K562 (cell line): ENCODE data around the gene NAT14. TPM values are rescaled to one million over a fixed set of nuclear protein-coding genes. Genes with fewer than 3 reads are reported as not detected.

Experiments used
- ASH1L ChIP-seq: fragments of 450-650 bp; IDR thresholded peaks from 2 replicates; pipeline ENCODE4 v1.6.1; 2018; ENCODE audit warnings: borderline replicate concordance, mild to moderate bottlenecking, low read depth; ENCODE audit not compliant: partially characterized antibody
- CHD4 ChIP-seq: fragments of 200-600 bp; sonication (generic); IDR thresholded peaks from 3 replicates; pipeline ENCODE4 v1.6.1; 2012; ENCODE audit warnings: low read depth, mild to moderate bottlenecking, mixed read lengths, low read length, inconsistent platforms; ENCODE audit not compliant: insufficient read depth, insufficient replicate concordance, poor library complexity, severe bottlenecking
- DLX4 ChIP-seq: fragments of 250-450 bp; sonication (Bioruptor Pico); IDR thresholded peaks from 2 replicates; pipeline ENCODE4 v1.6.1; 2021; ENCODE audit warnings: mild to moderate bottlenecking
- FOXK2 ChIP-seq, 2 experiments: fragments of 450-650 bp; IDR thresholded peaks in 1 of 2; conservative IDR thresholded peaks in 1 of 2; 2 replicates each; pipeline ENCODE4 v1.6.1; 2016; ENCODE audit warnings: low read depth in 2 of 2, mild to moderate bottlenecking in 1 of 2
- HMGN3 ChIP-seq: IDR thresholded peaks from 2 replicates; pipeline ENCODE4 v1.6.1; 2011; ENCODE audit warnings: borderline replicate concordance, low read depth, mild to moderate bottlenecking, mixed read lengths, low read length; ENCODE audit not compliant: insufficient read length; ENCODE audit errors: extremely low read depth
- HOXB6 ChIP-seq: fragments of 250-450 bp; sonication (Bioruptor Pico); IDR thresholded peaks from 2 replicates; pipeline ENCODE4 v1.5.1; 2022; ENCODE audit warnings: mild to moderate bottlenecking, borderline replicate concordance
- KDM5B ChIP-seq: fragments of 200-600 bp; sonication (generic); IDR thresholded peaks from 2 replicates; pipeline ENCODE4 v1.6.1; 2012; ENCODE audit warnings: low read depth, mild to moderate bottlenecking, moderate library complexity, low read length, control low read depth, inconsistent platforms; ENCODE audit not compliant: insufficient replicate concordance
- KHSRP ChIP-seq: fragments of 450-650 bp; IDR thresholded peaks from 2 replicates; pipeline ENCODE4 v1.6.1; 2017
- KLF13 ChIP-seq: fragments of 450-650 bp; IDR thresholded peaks from 2 replicates; pipeline ENCODE4 v1.6.1; 2016; ENCODE audit warnings: missing genetic modification characterization, low read depth, mild to moderate bottlenecking, missing compliant biosample characterization, moderate library complexity, borderline replicate concordance
- MLLT1 ChIP-seq, 2 experiments: fragments of 450-650 bp; IDR thresholded peaks; 2 replicates each; pipeline ENCODE4 v1.6.1; 2016
- MTA1 ChIP-seq: fragments of 450-650 bp; IDR thresholded peaks from 2 replicates; pipeline ENCODE4 v1.6.1; 2017; ENCODE audit warnings: borderline replicate concordance
- RFX1 ChIP-seq: fragments of 450-650 bp; IDR thresholded peaks from 2 replicates; pipeline ENCODE4 v1.6.1; 2016; ENCODE audit warnings: mild to moderate bottlenecking, moderate library complexity
- SPI1 ChIP-seq: IDR thresholded peaks from 2 replicates; pipeline ENCODE4 v1.6.1; 2011; ENCODE audit warnings: low read depth, low read length, control low read depth, borderline replicate concordance
- THRB ChIP-seq: fragments of 450-650 bp; formaldehyde crosslinking; conservative IDR thresholded peaks from 2 replicates; pipeline ENCODE4 v1.4.0; 2022; ENCODE audit warnings: mild to moderate bottlenecking, missing genetic modification characterization
- TOE1 ChIP-seq, 2 experiments: fragments of 450-650 bp in 1 of 2; sonication (generic) in 1 of 2; formaldehyde crosslinking in 1 of 2; IDR thresholded peaks; 2 replicates each; pipeline versions ENCODE4 v1.7.1 to v1.8.0; 2016 to 2022; ENCODE audit warnings: borderline replicate concordance in 2 of 2, mild to moderate bottlenecking in 2 of 2, antibody characterized with exemption in 1 of 2, inconsistent platforms in 1 of 2, low read depth in 1 of 2, missing genetic modification reagents in 1 of 2, moderate library complexity in 1 of 2
- VEZF1 ChIP-seq: fragments of 200-800 bp; sonication (Bioruptor generic); IDR thresholded peaks from 2 replicates; pipeline ENCODE4 v1.6.1; 2017; ENCODE audit warnings: missing genetic modification characterization, missing compliant biosample characterization
- YY1 ChIP-seq, 3 experiments: IDR thresholded peaks; 2 replicates each; pipeline ENCODE4 v1.6.1; 2011; ENCODE audit warnings: low read length in 2 of 3, mild to moderate bottlenecking in 2 of 3, moderate library complexity in 2 of 3, borderline replicate concordance in 1 of 3, control low read depth in 1 of 3, low read depth in 1 of 3; ENCODE audit not compliant: insufficient read depth in 3 of 3, insufficient replicate concordance in 2 of 3, control insufficient read depth in 1 of 3, insufficient read length in 1 of 3; ENCODE audit errors: extremely low read depth in 1 of 3
- ZBTB7A ChIP-seq: IDR thresholded peaks from 2 replicates; pipeline ENCODE4 v1.6.1; 2011; ENCODE audit warnings: low read depth, mild to moderate bottlenecking, low read length, moderate library complexity, borderline replicate concordance; ENCODE audit not compliant: control insufficient read depth
- ZKSCAN3 ChIP-seq: fragments of 250-450 bp; sonication (Bioruptor Pico); IDR thresholded peaks from 2 replicates; pipeline ENCODE4 v1.4.0; 2020
- ZNF133 ChIP-seq: fragments of 250-450 bp; sonication (Bioruptor Pico); IDR thresholded peaks from 2 replicates; pipeline ENCODE4 v1.4.0; 2020; ENCODE audit warnings: mild to moderate bottlenecking
- ZNF143 ChIP-seq: sonication (generic); formaldehyde crosslinking; IDR thresholded peaks from 2 replicates; pipeline ENCODE4 v1.9.0; 2022; ENCODE audit warnings: mild to moderate bottlenecking, missing genetic modification reagents
- polyA plus RNA-seq, 8 experiments: library from polyadenylated mRNA; depleted of rRNA in 4 of 8; stranded (reverse) in 5 of 8; unstranded in 3 of 8; fragments of >200 nt; fragmentation: Nextera tagmentation in 2 of 8; fragmentation: Illumina TruSeq in 1 of 8; extraction: Ambion mirVana in 2 of 8; extraction: Trizol in 1 of 8; gene quantifications; 2 replicates each; pipeline versions ENCODE4 v1.2.1 to v1.2.3, GENCODE V29; 2011 to 2014; ENCODE audit warnings: inconsistent platforms in 1 of 8, missing spikeins in 1 of 8
- total RNA-seq, 7 experiments: library from RNA; depleted of rRNA in 6 of 7; stranded (reverse); fragments of >200 nt in 6 of 7; fragmentation: Illumina TruSeq in 2 of 7; extraction: Trizol in 2 of 7; gene quantifications; 2 replicates each; pipeline versions ENCODE4 v1.2.1 to v1.2.3, GENCODE V29; 2011 to 2021; ENCODE audit warnings: low replicate concordance in 1 of 7

NAT14 gene
- total and polyA plus RNA-seq, 9 of the 15 experiments (the other 6 are each of a cell fraction or from before 2014, with no cell fraction given), result 2.4 to 77.0 (median 26.7) TPM

- no peak for TF ChIP-seq DLX4 (CRISPR knock-in tag)
- peak; percentile 23 for TF ChIP-seq HMGN3
- TF ChIP-seq THRB (CRISPR knock-in tag), result 0 out of 2 replicates have a peak, but pooled peaks have one; percentile 68
- no peak for TF ChIP-seq RFX1
- TF ChIP-seq KLF13 (tag), result no peak; the same call in 1 of the 2 replicates
- peak; percentile 37; the same call in 1 of the 2 replicates for TF ChIP-seq SPI1
- TF ChIP-seq MLLT1 (IDR thresholded peaks at IDR 0.05), result peak; percentile 8; a peak in 1 of 4 replicates
- TF ChIP-seq ZNF143 (CRISPR knock-in tag), result 0 out of 2 replicates have a peak, but pooled peaks have one; percentile 4
- no peak for TF ChIP-seq ZKSCAN3 (CRISPR knock-in tag)
- TF ChIP-seq YY1 (IDR thresholded peaks at IDR 0.05; ENCODE audit: borderline replicate concordance in 1 of 3, control insufficient read depth in 1 of 3, extremely low read depth in 1 of 3, insufficient read depth in 3 of 3, insufficient read length in 1 of 3, insufficient replicate concordance in 2 of 3, low read depth in 1 of 3, low read length in 2 of 3), result peak in 1 of 3 experiments; percentile 69
- TF ChIP-seq HOXB6, result no peak
- TF ChIP-seq FOXK2 (conservative IDR thresholded peaks at IDR 0.05 in 1 of 2, IDR thresholded peaks at IDR 0.05 in 1 of 2; ENCODE audit: low read depth in 2 of 2), result peak in 1 of 2 experiments; percentile 11; a peak in 3 of 4 replicates
- no peak for TF ChIP-seq CHD4
- no peak for TF ChIP-seq KHSRP
- no peak for TF ChIP-seq ASH1L
- no peak for TF ChIP-seq KDM5B
- TF ChIP-seq TOE1 (IDR thresholded peaks at IDR 0.05; ENCODE audit: borderline replicate concordance), result peak; percentile 74; the same call in 1 of the 2 replicates
- TF ChIP-seq TOE1 (CRISPR knock-in tag; IDR thresholded peaks at IDR 0.05; ENCODE audit: borderline replicate concordance, low read depth), result no peak
- peak; percentile 86; the same call in 1 of the 2 replicates for TF ChIP-seq ZBTB7A
- no peak for TF ChIP-seq ZNF133 (CRISPR knock-in tag)
- no peak; the same call in 1 of the 2 replicates for TF ChIP-seq MTA1
- TF ChIP-seq VEZF1 (CRISPR knock-in tag), result peak; percentile 62
These were observed 24.2 kb upstream of the NAT14 start (continued) for GRCh38 chr19:55460670-55461258.
